Superior temporal gyrus (tissue), 1 donor: ENCODE results near the gene FOXK2.

Experiments used
- DNase-seq: peaks from one replicate; pipeline ENCODE4 v3.0.0-alpha.2; 2016; ENCODE audit errors: extremely low spot score

Gene FOXK2

DNA sequence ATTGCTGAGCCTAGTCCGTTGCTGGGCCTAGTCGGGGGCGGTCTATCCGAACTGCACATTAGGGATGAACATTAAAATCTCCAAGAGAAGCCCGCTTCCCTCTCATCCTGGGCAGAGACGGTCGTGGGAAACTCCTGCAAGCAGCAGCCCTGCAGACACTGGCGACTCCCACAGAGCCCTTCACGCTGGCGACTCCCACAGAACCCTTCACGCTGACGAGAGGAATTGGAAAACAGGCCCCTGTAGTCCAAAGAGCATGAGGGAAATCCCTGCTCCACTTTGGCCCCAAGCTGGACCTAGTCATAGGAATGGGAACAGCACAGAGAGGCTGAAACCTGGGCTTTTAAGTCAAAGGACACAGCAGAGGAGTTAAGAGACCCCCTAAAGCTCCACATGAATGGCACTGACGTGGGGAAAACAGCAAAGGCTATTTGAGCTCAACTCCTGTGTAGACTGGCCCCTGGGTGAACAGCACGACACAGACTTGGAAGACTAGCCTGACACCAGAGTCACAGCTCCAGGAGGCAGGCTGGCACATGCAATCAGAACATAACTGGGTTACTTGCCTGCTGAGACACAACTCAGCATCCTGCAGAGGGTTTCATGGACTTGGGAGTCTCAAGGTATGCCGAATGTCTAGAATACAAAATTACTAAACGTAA, 86.5 kb downstream of the FOXK2 start:
- DNase-seq, result no peak

DNA sequence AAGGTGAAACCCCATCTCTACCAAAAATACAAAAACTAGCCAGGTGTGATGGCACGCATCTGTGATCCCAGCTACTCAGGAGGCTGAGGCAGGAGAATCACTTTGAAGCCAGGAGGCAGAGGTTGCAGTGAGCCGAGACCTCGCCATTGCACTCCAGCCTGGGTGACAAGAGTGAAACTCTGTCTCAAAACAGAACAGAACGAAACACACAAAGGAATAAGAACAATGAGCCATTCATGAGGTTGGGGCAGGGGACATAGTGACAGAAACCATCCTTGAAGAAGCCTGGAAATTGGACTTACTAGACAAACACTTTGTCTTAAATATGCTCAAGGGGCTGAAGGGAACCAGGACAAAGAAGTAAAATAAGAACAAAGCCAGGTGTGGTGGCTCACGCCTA, 89.3 kb downstream of the FOXK2 start:
- DNase-seq, result peak; percentile 62

DNA sequence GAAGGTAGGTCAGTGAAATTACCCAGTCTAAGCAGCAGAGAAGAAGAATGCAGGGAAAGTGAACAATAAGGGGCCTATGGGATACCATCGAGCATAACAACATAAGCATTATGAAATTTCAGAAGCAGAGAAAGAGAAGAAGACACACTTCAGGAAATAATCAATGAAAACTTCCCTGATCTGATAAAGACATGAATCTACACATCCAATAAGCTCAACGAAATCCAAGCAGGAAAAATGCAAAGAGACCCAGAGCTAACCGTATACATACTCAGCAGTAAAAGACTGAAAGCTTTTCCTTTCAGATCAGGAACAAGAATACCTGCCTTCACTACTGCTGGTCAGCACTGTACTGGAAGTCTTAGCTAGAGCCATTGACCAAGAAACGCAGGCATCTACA, 90.1 kb downstream of the FOXK2 start:
- no peak for DNase-seq

DNA sequence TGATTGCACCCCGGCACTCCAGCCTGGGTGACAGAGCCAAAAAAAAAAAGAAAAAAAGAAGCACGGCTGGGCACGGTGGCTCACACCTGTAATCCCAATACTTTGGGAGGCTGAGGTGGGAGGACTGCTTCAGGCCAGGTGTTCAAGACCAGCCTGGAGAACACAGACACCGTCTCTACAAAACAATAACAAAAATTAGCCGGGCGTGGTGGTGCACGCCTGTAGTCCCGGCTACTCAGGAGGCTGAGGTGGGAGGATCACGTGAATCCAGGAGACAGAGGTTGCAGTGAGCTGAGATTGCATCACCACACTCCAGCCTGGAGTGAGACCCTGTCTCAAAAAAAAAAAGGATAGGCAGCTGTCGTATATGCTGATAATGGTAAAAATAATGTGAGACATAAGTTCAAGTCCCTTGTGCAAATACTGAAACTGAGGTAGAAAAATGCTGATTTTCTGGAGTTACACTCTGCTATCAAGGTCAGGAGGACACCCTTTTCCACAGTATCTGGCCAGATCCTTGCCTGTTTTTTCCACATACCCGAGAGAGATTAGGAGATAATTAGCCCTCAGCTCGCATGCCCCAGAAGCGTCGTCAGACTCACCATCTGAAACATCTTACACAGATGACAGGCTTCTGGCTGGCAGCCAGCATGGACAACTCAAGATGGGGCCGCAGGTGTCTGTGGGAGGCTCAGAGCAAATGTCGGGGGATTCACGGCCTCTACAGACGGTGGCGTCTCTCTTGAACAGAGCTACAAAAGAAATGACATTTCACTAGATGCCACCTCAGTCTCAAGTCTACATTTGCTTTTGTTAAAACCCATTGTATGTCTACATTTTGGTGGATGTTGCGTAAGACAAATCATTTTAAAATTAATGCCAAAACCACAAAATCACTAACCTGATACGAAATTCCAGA, 91.9 kb downstream of the FOXK2 start:
- no peak for DNase-seq

DNA sequence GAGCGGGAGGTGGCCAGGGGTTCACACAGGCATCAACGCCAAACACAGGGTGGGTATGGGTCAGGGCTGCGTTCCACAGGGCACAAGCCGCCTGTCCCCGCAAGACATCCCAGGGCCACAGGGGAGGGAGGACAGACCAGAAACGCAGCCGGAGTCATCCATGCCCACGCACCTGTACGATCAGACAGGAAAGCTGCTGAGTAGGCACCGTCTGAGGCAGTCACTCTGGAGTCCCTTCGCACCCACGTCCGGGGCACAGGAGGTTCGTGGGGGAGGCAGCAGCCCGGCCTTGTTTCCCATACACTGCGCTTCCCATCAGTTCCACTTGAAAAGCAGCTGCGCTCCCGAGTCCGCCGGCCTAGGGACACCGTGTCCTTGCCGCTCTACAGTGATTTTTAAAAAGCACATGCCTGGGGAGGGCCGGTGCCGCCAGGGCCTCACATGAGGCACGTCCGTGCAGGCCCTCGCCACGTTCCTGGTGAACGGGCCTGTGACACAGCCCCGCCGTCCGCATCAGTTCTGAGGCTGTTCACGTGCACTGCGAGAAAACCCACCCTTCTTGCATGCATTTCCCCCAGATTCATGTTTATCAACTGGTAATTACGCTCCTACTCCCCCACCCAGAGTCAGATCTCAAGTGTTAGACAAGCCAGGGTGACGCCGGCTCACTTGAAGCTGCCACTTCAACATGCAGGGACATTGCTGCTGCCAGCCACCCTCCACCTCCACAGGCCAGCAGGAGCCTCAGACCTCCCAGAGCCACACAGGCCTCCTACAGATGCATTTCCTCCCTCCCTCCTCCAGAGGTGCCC, 94.0 kb downstream of the FOXK2 start:
- DNase-seq, result no peak

DNA sequence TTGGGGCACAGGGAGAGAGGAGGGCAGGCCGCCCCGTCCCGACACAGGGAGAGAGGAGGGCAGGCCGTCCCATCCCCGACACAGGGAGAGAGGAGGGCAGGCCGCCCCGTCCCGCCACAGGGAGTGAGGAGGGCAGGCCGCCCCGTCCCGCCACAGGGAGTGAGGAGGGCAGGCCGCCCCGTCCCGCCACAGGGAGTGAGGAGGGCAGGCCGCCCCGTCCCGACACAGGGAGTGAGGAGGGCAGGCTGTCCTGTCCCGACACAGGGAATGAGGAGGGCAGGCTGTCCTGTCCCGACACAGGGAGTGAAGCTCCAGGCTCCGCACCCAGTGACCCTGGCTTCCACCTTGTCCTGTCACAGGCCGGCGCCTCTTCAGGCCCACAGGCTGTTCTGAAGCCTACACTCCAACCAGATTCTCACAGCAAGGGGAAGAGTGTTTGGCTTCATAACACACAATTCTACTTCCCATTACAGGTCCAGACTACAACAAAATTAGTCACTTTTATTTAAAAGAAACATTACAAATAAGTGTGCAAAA, 94.6 kb downstream of the FOXK2 start:
- DNase-seq, result no peak

DNA sequence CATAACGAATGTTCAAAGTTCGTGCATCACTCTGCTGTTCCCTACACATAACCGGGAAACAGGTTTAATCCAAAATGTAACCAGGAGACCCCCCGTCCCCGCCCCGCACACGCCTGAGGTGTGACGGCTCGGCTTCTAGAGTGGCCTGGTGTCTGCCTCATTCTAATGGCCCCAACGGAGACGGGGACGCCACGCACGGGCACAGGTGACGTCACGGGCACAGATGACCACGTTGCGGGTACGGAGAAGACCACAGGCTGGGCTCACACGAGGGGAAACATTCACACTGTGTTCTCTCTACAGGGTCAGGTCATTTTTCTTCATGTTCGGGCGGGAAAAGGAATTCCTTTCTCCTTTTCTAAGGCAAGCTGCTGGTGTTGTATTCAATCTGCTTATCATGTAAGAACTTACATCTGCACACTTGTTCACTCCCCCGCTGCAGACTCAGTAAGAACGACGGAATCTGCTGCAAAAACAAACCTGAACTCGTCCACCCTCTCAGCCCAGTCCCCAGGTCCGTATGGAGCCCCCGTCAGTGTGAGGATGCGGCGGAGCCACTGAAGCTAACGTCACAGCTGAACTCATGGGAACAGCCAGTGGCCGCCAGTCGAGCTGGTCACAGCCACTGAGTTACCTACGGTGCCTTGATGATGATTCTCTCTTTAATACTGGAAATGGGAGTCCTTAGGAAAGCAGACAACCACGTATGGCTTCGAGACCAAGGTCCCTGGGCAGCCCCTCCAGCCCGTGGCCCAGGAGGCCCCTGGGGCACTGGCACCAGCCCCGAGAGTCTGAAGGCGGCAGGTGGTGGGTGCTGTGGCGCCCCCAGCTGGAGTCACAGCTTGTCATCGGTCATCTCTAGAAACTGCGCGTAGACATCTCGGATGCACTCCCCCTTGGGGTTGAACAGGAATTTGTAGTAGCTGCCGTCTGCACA, 95.8 kb downstream of the FOXK2 start:
- DNase-seq, result no peak

DNA sequence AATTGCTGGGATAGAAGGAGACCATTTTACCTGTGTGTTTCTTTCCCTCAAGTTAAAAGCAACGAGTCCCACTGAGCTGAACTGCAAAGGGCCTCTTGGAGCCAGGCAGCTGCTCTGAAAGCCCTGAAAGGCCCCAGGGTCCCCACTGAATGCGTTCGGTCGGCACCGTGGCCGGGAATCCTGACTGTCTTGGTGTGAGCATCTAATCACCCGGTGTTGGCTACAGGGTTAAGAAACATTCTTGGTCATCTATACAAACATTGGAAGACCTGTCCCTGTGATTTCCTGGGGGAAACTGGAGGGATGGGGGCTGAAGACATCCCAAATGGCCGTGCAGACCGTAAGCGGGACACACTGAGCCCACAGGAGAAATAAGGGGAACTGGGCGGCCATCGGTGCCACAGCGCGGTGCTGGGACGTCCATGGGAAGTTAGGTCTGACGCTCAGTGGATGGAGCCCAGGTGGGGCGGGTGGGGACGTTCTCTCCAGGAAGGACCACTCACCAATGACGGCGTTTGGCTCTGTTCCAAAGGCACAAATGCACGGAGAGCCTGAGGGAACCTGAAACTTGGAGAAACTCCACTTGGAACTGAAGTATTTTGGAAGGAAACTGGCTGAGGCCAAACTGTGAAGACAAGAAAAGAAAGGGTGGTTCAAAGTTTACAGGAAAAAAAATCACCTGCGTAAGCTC, 96.6 kb downstream of the FOXK2 start:
- no peak for DNase-seq

DNA sequence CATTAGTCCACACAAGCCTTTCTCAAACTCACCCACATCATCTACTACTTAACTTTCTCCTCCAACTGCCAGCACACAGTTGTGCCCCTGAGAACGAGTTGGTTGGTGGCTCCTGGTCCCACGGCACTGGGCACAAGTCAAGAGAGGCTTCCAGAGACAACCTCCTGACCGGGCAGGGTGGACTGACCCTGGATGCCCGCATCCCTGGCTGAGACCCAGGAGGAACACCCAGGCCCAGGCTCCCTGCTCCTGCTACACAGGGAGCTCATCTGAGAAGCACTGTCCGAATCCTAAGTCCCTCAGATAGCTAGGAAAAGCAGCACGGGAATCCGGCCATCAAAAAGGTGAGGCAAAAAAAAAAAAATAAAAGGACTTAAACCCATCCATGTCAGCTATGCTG, 99.7 kb downstream of the FOXK2 start:
- no peak for DNase-seq

DNA sequence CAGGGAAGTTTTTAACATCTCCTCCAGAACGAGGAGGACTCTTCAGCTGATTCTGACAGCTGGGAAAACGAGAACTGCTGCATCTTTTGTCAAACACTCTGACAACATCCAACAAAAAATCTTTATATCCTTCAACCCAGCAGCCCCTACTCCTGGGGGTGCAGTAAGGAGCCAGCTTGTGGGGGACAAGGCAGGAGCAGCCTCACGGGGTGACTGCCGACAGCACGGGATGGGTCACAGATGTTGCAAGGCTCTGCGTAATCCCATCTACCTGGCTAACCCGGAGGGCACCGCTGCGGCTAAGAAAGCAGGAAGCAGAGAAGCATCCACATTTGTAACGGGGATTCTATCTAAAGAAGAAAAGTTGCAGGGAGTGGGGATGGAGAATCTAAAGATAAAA, 100.1 kb downstream of the FOXK2 start:
- DNase-seq, result no peak

DNA sequence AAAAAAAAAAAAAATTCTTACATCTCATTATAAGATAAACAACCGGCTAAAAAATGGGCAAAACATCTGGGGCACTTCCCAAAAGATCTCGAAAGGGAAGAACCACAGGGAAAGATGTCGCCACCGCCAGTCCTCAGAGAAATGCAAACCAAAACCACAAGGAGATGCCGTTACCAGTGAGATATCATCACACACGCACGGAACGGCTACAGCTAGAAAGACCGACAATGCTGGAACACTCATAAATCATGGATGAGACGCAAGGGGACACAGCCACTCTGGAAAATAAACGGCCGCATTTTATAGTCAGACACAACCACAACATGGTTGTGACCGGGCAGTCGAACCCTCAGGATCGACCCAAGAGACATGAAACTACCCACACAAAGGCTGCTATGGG, 104.2 kb downstream of the FOXK2 start:
- DNase-seq, result no peak

DNA sequence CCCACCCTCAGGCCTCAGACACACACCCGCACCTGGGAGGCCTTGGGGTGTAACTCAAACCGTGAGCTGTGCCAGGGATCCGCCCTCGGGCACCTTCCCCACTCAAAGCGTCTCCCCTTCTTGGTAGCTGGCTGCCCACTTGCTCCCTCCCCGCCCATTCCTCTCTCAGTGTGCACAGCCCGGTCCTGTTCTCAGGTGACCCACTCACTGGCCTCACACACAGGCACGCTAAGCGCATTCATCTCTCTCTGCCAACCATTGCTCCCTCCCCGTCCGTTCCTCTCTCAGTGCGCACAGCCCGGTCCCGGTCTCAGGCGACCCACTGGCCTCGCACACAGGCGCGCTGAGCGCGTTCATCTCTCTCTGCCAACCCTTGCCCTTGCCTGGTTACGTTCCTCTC, 107.9 kb downstream of the FOXK2 start:
- DNase-seq, result no peak

DNA sequence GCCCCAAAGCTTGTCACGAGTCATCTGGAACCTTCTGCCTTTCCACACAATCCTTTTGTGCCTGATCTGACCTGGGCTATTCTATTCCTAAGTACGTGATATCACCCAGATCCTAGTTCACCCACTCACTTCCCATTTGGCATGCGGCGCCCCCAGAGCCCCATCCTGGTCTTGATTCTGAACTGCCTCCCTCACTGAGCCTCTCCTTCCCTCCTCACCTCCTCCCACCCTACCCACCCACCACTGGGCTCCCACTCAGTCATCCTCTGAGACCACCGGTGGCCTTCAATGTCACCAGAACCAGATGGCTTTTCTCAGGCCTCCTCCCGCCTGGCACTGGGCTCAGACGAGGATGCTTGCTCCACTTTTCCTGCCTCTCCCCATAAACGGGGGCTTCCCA, 110.2 kb downstream of the FOXK2 start:
- no peak for DNase-seq

DNA sequence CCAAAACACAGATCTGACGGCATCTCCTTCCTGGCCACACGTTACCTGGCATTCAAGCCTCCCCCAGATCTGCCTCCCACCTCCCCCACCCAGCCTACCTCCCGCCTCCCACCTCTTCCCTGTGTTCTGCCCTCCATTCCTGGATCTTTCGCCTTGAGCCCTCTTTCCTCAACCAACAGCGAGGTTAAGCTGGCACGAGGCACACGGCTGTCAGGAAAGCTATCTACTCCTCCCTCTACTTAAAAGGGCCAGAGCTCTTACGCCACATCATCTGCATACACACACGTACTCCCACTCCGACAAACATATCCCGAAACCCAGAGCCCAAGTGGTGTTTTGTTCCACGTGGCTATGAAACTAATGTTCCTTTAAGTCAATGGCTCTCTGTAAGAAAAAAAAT, 110.7 kb downstream of the FOXK2 start:
- DNase-seq, result no peak

DNA sequence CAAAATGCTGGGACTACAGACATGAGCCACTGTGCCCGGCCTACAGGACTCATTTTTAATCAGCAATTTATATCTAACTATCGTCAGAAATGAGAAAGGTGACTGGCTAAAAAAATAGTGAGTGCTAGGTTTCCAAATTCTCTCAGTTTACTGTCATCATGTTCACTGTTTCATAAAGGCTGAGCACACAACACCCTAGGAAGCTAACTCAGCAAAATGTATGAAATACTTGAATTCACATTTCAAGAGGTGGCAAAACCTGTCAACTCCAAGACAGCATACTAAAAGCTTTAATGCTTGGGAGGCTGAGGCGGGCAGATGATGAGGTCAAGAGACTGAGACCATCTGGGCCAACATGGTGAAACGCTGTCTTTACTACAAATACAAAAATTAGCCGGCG, 112.0 kb downstream of the FOXK2 start:
- no peak for DNase-seq

DNA sequence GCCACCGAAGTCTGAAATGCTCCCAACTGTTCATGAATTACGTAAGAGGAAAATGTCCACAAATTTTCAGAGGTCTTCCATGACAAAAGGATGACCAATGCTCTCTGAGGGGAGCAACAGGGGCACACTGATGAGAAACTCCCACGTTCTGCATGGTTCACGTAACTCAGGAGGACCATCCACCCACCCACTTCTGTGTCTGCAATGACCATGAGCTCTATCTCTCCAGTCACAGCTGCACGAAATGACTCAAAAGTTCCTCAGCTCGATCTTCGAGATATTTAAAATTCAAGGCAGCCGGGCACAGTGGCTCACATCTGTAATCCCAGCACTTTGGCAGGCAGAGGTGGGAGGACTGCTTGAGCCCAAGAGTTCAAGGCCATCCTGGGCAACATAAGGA, 112.9 kb downstream of the FOXK2 start:
- DNase-seq, result no peak

DNA sequence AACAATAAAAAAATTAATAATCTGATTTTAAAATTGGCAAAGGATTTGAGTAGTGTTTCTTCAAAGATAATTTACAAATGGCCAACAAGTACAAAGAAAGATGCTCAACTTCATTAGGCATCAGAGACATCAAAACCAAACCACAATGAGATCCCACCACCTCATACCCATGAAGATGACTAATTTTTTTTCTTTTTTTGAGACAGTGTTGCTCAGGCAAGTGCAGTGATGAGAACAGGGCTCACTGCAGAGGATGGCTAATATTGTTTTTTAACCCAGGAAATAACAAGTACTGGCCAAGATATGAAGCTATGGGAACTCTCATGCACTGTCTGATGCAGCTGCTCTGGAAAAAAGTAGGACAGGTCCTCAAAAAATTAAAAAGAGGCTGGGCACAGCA, 113.8 kb downstream of the FOXK2 start:
- DNase-seq, result no peak

DNA sequence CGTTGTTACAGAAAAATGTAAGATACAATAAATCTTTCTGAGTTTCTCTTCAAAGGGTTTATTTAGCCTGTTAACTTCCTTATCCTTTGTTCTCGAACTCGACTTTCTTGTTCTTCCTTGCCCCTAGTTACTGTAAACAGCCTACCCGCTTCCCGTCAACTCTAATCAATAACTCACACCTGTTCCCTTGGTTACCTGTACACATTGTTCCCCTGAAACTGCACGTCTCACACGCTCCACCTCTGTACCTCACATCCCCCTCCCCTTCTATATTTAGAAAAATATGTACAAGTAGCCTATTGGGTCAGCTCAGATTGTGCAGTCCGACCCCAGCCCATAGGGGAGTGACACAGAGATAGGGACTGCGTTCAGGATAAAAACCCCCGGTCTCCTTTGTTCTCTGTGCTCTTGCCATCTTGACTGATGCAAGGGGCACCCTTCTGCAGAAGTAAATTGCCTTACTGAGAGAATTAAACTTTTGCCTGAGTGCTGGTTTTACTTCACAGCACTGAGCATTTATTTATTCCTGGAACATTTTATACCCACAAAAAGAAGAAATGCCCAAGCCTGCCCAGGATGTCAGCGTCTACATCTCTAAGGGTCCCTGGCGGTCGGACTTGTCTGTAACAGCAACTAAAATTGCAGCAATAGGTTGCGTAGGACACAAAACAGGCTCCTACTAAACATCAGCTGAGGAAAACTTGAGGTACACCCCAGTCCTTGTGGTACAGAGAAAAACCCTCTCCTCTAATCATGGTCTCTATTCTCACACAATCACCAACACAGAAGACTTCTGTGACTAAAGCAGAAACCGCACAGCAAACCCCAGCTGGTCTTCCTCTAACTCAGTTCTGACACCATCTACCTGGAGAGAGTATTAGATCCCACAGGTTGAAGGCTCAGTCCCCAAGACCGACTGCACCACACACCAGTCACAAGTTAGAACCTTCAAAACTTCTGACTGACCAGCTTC, 117.4 kb downstream of the FOXK2 start:
- no peak for DNase-seq

DNA sequence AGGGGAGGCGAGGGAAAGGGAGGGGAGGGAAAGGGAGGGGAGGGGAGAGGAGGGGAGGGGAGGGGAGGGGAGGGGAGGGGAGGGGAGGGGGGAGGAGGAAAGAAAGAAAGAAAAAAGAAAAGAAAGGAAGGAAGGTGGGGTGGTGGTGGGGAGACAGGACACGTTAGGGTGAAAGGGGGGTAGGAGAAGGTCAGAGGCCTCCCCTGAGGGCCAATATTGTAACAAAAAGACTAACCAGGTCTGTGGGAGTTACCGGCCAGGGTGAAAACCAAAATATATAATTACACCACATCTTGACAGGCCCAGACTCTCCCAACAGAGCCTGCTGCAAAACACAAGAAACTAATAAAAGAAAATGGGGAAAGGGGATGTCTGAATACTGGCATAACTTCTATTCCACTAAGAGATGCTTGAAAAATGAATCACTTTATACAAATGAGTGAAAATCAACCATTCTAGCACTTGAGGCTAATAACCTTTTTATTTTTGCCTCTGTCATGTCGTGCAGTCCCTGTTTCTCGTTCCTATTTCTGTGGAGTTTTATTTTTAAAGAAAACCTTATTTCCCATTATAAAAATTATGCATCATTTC, 118.7 kb downstream of the FOXK2 start:
- no peak for DNase-seq
